ENCODE results near the gene TNNT1.

GRCh38 chr19:55109527-55110291 is 39.3 kb downstream of the TNNT1 start:
- TF ChIP-seq CTCF (IDR thresholded peaks at IDR 0.05) (no peak), POLR2AphosphoS5 (IDR thresholded peaks at IDR 0.05; ENCODE audit: low read depth, low read length) (no peak), REST (IDR thresholded peaks at IDR 0.05; ENCODE audit: insufficient read depth in 1 of 2, low read depth in 2 of 2, low read length in 1 of 2) (no peak), TCF7L2 (IDR thresholded peaks at IDR 0.05; ENCODE audit: low read depth, low read length) (no peak)
